Panc1 (cell line): ENCODE data around the gene STARD10. TPM values are rescaled to one million over a fixed set of nuclear protein-coding genes. Genes with fewer than 3 reads are reported as not detected.
A peak's percentile ranks its signal among the peaks of the same experiment; 100 is the strongest.
"Not testable (repeated sequence)": the region's sequence is repeated elsewhere in the genome, so short reads cannot be mapped to it uniquely, and the experiment has no call there.

Experiments used
- ATAC-seq: fragments of 200-7000 bp; cut with Tn5 transposase; 2 replicates; pipeline ENCODE4 v1.9.1; 2020; ENCODE audit warnings: mild to moderate bottlenecking, moderate library complexity
- BruUV-seq: library from RNA; stranded (reverse); fragments of 400-500 nt; replicated peaks from 2 replicates; lab custom pipeline; 2021; lab: Mats Ljungman, UMichigan
- CTCF ChIA-PET: fragments of 300-600 bp; sonication (Branson Sonifier 250); formaldehyde crosslinking; loops from one replicate; lab custom pipeline; 2022; ENCODE audit warnings: antibody characterized with exemption; lab: Charles Lee
- POLR2A ChIA-PET: fragments of 300-600 bp; sonication (Branson Sonifier 250); formaldehyde crosslinking; loops from one replicate; lab custom pipeline; 2022; ENCODE audit warnings: antibody characterized with exemption; lab: Charles Lee
- DNase-seq: peaks from one replicate; pipeline ENCODE4 v3.0.0-alpha.2; 2010; ENCODE audit warnings: low read depth, low spot score
- H3K27ac ChIP-seq: 2 replicates; pipeline ENCODE4 v1.5.1; 2011; ENCODE audit warnings: mild to moderate bottlenecking, low read length, inconsistent platforms
- H3K27me3 ChIP-seq: fragments of 200-500 bp; sonication (Bioruptor generic); 2 replicates; pipeline ENCODE4 v1.6.0; 2014; ENCODE audit warnings: low read length, inconsistent platforms; ENCODE audit not compliant: control insufficient read depth, insufficient read depth
- H3K36me3 ChIP-seq: fragments of 200-500 bp; sonication (Bioruptor generic); 2 replicates; pipeline ENCODE4 v1.5.1; 2014; ENCODE audit warnings: inconsistent platforms, mild to moderate bottlenecking, low read length, moderate library complexity; ENCODE audit not compliant: control insufficient read depth, insufficient read depth
- H3K4me1 ChIP-seq: 2 replicates; pipeline ENCODE4 v1.5.1; 2011; ENCODE audit warnings: inconsistent platforms, mild to moderate bottlenecking, low read length, moderate library complexity; ENCODE audit not compliant: control insufficient read depth, insufficient read depth
- H3K4me3 ChIP-seq, 2 experiments: 2 replicates each; pipeline ENCODE4 v1.5.1; 2011 to 2012; ENCODE audit warnings: low read depth in 2 of 2, low read length in 2 of 2, mild to moderate bottlenecking in 2 of 2, inconsistent platforms in 1 of 2, moderate library complexity in 1 of 2
- H3K9me3 ChIP-seq: fragments of 200-500 bp; sonication (Bioruptor generic); 2 replicates; pipeline ENCODE4 v1.5.1; 2014; ENCODE audit warnings: low read depth, mild to moderate bottlenecking, inconsistent platforms, low read length, moderate library complexity; ENCODE audit not compliant: control insufficient read depth, insufficient read depth
- CTCF ChIP-seq: fragments of 450-650 bp; IDR thresholded peaks from 2 replicates; pipeline ENCODE4 v1.5.1; 2017; ENCODE audit warnings: mild to moderate bottlenecking
- POLR2AphosphoS5 ChIP-seq: IDR thresholded peaks from 2 replicates; pipeline ENCODE4 v1.6.1; 2012; ENCODE audit warnings: mild to moderate bottlenecking, low read depth, low read length, moderate library complexity
- REST ChIP-seq, 2 experiments: IDR thresholded peaks; 2 replicates each; pipeline ENCODE4 v1.6.1; 2011 to 2012; ENCODE audit warnings: low read depth in 2 of 2, control low read depth in 1 of 2, low read length in 1 of 2, mild to moderate bottlenecking in 1 of 2, moderate library complexity in 1 of 2; ENCODE audit not compliant: insufficient read depth in 1 of 2
- SIN3A ChIP-seq: IDR thresholded peaks from 2 replicates; pipeline ENCODE4 v1.6.1; 2012; ENCODE audit warnings: low read depth, mild to moderate bottlenecking, low read length, moderate library complexity, borderline replicate concordance; ENCODE audit not compliant: insufficient read depth
- TCF7L2 ChIP-seq: IDR thresholded peaks from 2 replicates; pipeline ENCODE4 v1.6.1; 2011; ENCODE audit warnings: mild to moderate bottlenecking, low read depth, low read length, inconsistent platforms
- in situ Hi-C: cut with HindIII; loops from 2 replicates; pipeline ENCODE4 v1.10.0; 2016; ENCODE audit warnings: low sequenced_read_pairs, low pct_unique_long_range_greater_than_20kb
- intact Hi-C: fragments of 100-400 bp; cut with micrococcal nuclease; formaldehyde crosslinking; loops from one replicate; pipeline ENCODE4 v1.10.0; 2022; ENCODE audit not compliant: unreplicated experiment
- total RNA-seq: library from RNA; stranded (reverse); gene quantifications from one replicate; pipeline ENCODE4 v1.2.1, GENCODE V29; 2021; ENCODE audit not compliant: unreplicated experiment

Gene STARD10
- total RNA-seq, 1 experiment from 2014 or later, result 32.1 TPM

GRCh38 chr11:72812604-72812966 is 18.7 kb upstream of the STARD10 start:
- H3K27me3 ChIP-seq, result no peaks in the 10 kb centered on the region
- no peaks in the 10 kb centered on the region for H3K36me3 ChIP-seq
- peaks cover 10% of the 10 kb centered on the region for H3K4me1 ChIP-seq
- ATAC-seq, result peak; percentile 0; the same call in 1 of the 2 replicates
- POLR2A ChIA-PET, result interaction anchor here (1.2 kb wide), 1 partner anchor 15 kb away, joined by 5 read pairs; no protein-coding TSS in a partner anchor
- H3K27ac ChIP-seq, result peak overlapping the region; percentile 73
- BruUV-seq, result no TSS peak
- no peak for TF ChIP-seq REST (IDR thresholded peaks at IDR 0.05; ENCODE audit: insufficient read depth in 1 of 2, low read depth in 2 of 2, low read length in 1 of 2)
- TF ChIP-seq TCF7L2, result no peak
- no peak for TF ChIP-seq POLR2AphosphoS5
- TF ChIP-seq CTCF, result no peak
- TF ChIP-seq SIN3A, result no peak
- DNase-seq, result no peak
- H3K4me3 ChIP-seq, result peak overlapping the region; percentile 68 to 97
- in situ Hi-C loops, result no loop called here
- intact Hi-C loops, result loop anchor here (2.0 kb wide), 1 partner anchor 88 kb away; no protein-coding TSS in a partner anchor
- H3K9me3 ChIP-seq, result no peaks in the 10 kb centered on the region
- CTCF ChIA-PET, result interaction anchor here (0.6 to 1.5 kb wide), 4 partner anchors 60 to 331 kb away, joined by 4 to 10 read pairs (median 8); partner anchors contain the start of gene ARAP1

- H3K27me3 ChIP-seq, DNase-seq, H3K27ac ChIP-seq, in situ Hi-C loops, H3K4me3 ChIP-seq, H3K9me3 ChIP-seq, H3K36me3 ChIP-seq, ATAC-seq, BruUV-seq: not testable (repeated sequence)
- intact Hi-C loops, result loop anchor here (2.0 kb wide), 1 partner anchor 87 kb away; no protein-coding TSS in a partner anchor
- POLR2A ChIA-PET, result interaction anchor here (0.6 to 1.2 kb wide), 3 partner anchors 14 to 549 kb away, joined by 3 to 5 read pairs (median 3); no protein-coding TSS in a partner anchor
- CTCF ChIA-PET, result interaction anchor here (0.7 to 0.8 kb wide), 3 partner anchors 87 to 502 kb away, joined by 4 to 15 read pairs (median 11); no protein-coding TSS in a partner anchor
- peaks cover 10% of the 10 kb centered on the region for H3K4me1 ChIP-seq
Observed at GRCh38 chr11:72811686-72812085, 17.8 kb upstream of the STARD10 start.

GRCh38 chr11:72808331-72808798 is 14.5 kb upstream of the STARD10 start:
- CTCF ChIA-PET, result interaction anchor here (0.6 kb wide), 1 partner anchor 1608 kb away, joined by 3 read pairs; no protein-coding TSS in a partner anchor
- POLR2A ChIA-PET, result no interaction called here
- BruUV-seq, result no TSS peak

More at GRCh38 chr11:72808331-72808798, 14.5 kb upstream of the STARD10 start:
- no peak for ATAC-seq
- in situ Hi-C loops (no loop called here), intact Hi-C loops (no loop called here)
- TF ChIP-seq CTCF (no peak), SIN3A (no peak), REST (IDR thresholded peaks at IDR 0.05; ENCODE audit: insufficient read depth in 1 of 2, low read depth in 2 of 2, low read length in 1 of 2) (no peak), TCF7L2 (no peak), POLR2AphosphoS5 (no peak)
- H3K9me3 ChIP-seq, result no peaks in the 10 kb centered on the region
- no peak overlapping the region for H3K4me3 ChIP-seq
- no peaks in the 10 kb centered on the region for H3K36me3 ChIP-seq
- peaks cover 6% of the 10 kb centered on the region; the same call in 1 of the 2 replicates for H3K4me1 ChIP-seq
- H3K27me3 ChIP-seq, result no peaks in the 10 kb centered on the region
- no peak overlapping the region for H3K27ac ChIP-seq
- no peak for DNase-seq
